IPS-NIHi7 (cell line): ENCODE data around the gene SLC39A6.
"Not testable (repeated sequence)": the region's sequence is repeated elsewhere in the genome, so short reads cannot be mapped to it uniquely, and the experiment has no call there.

Source experiments
- DNase-seq: peaks from one replicate; pipeline ENCODE4 v3.0.0; 2012; ENCODE audit warnings: mixed read lengths; ENCODE audit errors: extremely low spot score

The SLC39A6 gene

GRCh38 chr18:36139245-36139644, 10.1 kb upstream of the SLC39A6 start:
- peak; percentile 13 for DNase-seq

- DNase-seq: no peak
These were observed 6.1 kb upstream of the SLC39A6 start for GRCh38 chr18:36135264-36135663.

GRCh38 chr18:36132756-36133155, 3.6 kb upstream of the SLC39A6 start:
- DNase-seq: no peak

- DNase-seq: no peak
These were observed 2.7 kb upstream of the SLC39A6 start for GRCh38 chr18:36131692-36132483.

GRCh38 chr18:36130883-36131653, 1.9 kb upstream of the SLC39A6 start:
- no peak for DNase-seq

GRCh38 chr18:36130039-36130831, 1.1 kb upstream of the SLC39A6 start:
- no peak for DNase-seq

- peak; percentile 31 for DNase-seq
These were observed 237 bp downstream of the SLC39A6 start for GRCh38 chr18:36128907-36129299.

- peak; percentile 55 for DNase-seq
These were observed 640 bp downstream of the SLC39A6 start for GRCh38 chr18:36128530-36128870.

GRCh38 chr18:36127836-36128529, 1.2 kb downstream of the SLC39A6 start:
- DNase-seq: no peak

- DNase-seq: no peak
These were observed 2.5 kb downstream of the SLC39A6 start for GRCh38 chr18:36126668-36127067.

GRCh38 chr18:36124841-36125240, 4.3 kb downstream of the SLC39A6 start:
- DNase-seq: no peak

- no peak for DNase-seq
These were observed 8.8 kb downstream of the SLC39A6 start for GRCh38 chr18:36120297-36120696.

GRCh38 chr18:36116771-36117170, 12.4 kb downstream of the SLC39A6 start:
- DNase-seq: not testable (repeated sequence)

- no peak for DNase-seq
These were observed 14.4 kb downstream of the SLC39A6 start for GRCh38 chr18:36114738-36115137.

GRCh38 chr18:36114251-36114650, 14.9 kb downstream of the SLC39A6 start:
- no peak for DNase-seq

GRCh38 chr18:36112302-36112701, 16.8 kb downstream of the SLC39A6 start:
- DNase-seq: no peak

- no peak for DNase-seq
These were observed 19.4 kb downstream of the SLC39A6 start for GRCh38 chr18:36109737-36110136.

- DNase-seq: no peak
These were observed 20.5 kb downstream of the SLC39A6 start for GRCh38 chr18:36108601-36109000.

- DNase-seq: no peak
These were observed 20.9 kb downstream of the SLC39A6 start for GRCh38 chr18:36108196-36108595.

GRCh38 chr18:36107477-36107876, 21.7 kb downstream of the SLC39A6 start:
- DNase-seq: no peak

- no peak for DNase-seq
These were observed 24.4 kb downstream of the SLC39A6 start for GRCh38 chr18:36104749-36105148.

- no peak for DNase-seq
These were observed 27.2 kb downstream of the SLC39A6 start for GRCh38 chr18:36101943-36102342.
